Stimulated activated CD8-positive, alpha-beta memory T cell treated with anti-CD3 and anti-CD28 coated beads, Interleukin-2, amount 100 ng/mL, for 1 hour (primary cell): ENCODE results near the gene ANO6.
"Not testable (repeated sequence)": the region's sequence is repeated elsewhere in the genome, so short reads cannot be mapped to it uniquely, and the experiment has no call there.

Experiments used
- DNase-seq, 2 donors: peaks; one replicate each; pipeline ENCODE4 v3.0.0-alpha.2; 2020; ENCODE audit warnings: low read depth in 2 of 2

The ANO6 gene

DNA sequence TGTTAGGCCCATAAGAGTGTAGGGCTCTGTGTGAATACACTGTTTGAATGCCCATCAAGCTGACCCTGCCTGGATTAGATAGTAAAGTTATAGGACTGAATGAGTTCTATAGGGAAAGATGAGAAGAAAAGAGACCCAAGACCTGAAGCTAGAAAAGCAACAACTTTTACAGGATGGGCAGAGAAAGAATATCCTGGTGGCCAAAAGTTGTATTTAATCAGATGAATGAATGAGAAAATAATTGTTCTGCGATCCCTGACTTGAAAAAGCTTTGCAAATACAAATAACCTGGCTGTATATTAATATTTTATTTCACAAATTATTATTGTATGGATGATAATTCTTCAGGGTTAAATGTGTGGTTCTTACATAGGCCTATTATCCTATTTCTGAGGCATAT lies 2.8 kb upstream of the ANO6 start:
- no peak for DNase-seq

- no peak for DNase-seq
Observed at GRCh38 chr12:45214071-45214470, 1.8 kb upstream of the ANO6 start.

DNA sequence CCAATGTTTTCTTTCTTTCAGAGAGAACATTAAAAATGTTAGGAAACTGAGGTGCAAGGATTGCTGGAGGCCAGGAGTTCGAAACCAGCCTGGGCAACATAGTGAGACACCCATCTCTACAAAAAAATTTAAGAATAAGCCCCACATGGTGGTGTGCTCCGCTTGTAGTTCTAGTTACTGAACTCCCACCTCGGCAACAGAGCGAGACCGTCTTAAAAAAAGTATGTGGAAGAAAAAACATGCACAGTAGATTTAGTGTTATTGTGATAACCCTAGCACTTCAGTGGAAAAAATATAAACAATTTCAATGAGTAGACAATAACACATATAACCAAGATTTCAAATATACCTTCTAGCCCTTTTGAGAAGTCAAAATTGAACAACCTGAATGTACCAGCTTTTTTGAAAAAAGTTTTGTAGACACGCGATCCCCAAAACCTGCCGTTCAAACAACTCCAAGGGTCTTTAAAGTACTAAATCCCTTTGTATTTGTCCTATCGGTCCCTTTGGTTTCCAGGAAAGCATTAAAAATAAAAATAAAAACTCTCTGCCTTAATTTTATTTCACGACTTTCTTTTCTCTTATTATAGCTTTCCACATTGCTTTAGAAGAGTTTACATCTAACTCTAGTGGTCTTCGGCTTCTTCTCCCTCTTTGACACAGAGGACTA lies 1.0 kb upstream of the ANO6 start:
- DNase-seq, result no peak

GRCh38 chr12:45216230-45216982 lies 511 bp downstream of the ANO6 start:
- peak; percentile 20 to 24 for DNase-seq

DNA sequence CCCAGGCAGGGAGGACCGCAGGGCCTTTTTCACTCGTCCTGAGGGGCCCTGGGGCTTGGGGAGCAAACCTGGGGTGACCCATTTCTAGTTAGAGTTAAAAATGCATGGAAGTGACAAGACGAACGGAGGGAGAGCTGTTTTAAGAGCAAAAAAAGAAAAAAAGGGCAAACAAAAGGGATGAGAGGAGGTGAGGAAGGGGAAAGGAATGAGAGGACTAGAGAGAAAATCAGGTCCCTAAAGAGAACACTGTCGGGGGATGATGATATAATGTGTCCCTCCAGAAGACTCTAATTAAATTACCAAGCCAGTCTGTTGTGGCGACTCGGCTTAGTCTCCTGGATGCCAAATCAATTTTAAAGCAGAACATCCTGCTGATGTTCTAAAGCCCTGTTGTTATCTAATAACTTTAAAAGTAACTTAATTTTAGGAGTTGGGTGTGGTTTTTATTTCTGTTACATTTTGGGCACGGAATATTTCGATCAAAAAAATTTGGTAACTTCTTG lies 1.1 kb downstream of the ANO6 start:
- no peak for DNase-seq

- DNase-seq, result no peak
Observed at GRCh38 chr12:45217846-45218245, 2.0 kb downstream of the ANO6 start.

DNA sequence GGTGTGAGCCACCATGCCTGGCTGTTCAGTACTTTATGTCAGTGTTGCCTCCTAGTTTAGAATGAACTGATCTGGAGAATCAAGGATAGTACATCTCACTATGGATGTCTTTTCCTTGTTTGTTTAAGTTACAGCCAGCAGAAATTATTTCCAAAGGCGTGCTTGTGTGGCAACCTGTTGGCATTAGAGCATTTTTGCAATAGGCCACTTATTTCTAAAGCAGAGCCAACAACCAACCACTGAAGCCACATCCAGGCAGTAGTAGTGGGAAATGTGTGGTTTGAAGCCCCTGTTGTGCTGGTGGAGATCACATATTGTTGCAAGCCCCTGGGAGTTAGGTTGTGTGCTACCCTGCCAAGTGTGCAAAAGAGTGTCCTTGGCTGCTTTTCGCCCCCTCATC lies 3.7 kb downstream of the ANO6 start:
- DNase-seq, result no peak

DNA sequence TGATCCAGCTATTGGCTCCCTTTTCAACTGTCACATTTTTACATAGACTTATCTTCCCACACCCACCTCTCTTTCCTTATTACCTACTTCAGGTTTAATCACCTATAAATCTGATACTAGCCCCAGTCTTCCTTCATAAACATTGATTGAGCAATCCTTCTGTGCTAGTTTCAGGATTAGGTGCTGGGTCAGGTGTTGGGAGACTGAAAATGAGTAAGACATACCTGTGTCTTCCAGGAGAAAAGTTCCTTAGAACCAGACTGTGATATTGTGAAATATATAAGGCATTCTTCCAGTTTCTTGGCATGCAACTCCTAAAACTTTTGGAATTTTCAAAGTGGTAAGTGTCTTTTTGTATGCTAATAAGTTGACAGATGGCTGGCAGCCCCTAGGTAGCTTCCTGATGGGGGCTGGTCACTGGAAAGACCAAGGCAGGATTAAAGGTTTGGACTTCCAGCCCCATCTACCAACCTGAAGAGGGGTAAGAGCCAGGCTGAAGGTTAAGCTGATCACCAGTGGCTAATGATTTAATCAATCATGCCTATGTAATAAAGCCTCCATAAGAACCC lies 4.6 kb downstream of the ANO6 start:
- no peak for DNase-seq

DNA sequence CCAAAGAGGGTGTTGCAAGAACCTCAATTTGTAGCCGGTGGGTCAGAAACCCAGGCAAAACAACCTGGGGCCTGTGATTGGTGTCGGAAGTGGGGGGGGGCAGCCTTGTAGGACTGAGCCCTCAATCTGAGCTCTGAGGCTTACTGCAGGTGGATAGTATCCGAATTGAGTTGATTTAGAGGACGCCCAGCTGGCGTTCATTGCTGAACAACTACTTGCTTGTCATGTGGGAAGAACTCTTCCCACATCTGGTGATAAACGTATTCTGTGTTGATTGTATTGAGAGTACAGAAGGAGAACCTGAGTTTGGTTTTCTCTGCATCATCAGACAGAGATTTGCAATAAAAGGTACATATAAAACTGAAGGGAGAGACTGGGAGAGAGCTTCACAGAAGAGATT lies 5.1 kb downstream of the ANO6 start:
- no peak for DNase-seq

DNA sequence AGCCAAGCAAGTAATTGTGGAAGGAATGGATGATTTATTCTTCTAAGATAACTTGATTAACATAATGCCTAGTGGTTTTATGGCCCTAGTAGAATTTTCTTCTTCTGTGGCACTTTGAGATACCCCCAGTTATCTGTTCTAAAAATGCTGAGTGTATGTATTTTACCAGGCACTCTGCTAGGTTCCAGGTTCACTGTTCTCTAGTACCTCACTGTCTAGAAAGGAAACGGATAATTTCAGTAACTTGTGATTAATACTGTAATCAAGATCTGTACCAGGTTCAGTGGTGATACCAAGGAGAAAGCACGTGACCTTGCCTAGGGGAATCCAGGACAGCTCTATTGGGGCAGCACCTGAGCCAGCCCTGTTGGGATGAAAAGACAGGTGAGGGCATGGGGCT lies 8.0 kb downstream of the ANO6 start:
- DNase-seq, result no peak

GRCh38 chr12:45224311-45224710 lies 8.4 kb downstream of the ANO6 start:
- no peak for DNase-seq

DNA sequence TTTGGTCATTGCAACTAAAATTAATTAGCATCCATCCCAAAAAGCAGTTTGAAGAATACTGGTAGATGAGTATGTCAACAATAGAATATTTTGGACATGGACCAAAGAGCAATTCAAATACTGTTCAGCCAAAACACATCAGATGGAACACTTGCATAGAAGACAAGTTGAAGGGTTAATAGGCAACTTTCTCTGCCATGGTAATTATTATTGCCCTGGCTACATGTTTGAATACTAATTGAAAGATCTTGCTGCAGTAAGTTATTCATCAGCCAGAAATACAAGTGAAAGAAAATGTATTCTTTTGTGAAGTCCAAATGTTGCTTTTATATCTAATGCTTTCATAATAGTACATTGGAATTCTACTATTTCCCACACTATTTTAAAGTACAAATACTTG lies 10.1 kb downstream of the ANO6 start:
- DNase-seq, result no peak

DNA sequence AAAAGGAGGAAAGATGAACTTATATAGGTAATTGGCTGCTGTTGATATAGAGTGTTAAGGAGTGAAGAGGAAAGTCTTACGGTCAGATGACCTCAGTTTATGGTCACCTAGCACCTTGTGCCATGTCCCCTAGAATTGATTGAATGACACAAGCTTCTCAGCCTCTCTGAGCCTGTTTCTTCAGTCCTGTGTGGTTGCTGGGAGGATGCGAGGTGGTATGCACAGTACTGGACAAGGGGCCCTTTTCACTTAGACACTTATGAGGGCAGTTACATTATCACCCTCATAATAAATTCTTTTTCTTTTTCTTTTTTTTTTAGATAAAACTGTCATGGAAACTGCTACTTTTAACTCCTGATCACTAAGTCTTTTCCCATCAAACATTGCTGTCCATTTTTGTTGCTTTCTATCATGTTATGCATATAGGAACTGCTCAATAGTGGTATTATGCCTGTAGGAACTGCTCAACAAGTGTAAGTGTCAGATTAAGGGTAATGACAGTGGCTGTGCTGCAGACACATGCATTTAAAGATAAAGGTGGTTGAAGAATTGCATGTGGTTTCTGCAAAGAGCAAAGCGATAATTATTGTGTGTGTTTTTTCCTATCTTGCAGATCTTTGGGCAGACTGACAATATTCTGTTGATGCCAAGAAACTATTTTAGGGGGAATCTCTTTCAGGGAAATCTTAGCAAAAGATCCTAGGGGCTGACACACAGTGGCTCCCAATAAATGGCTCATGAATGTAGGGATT lies 11.6 kb downstream of the ANO6 start:
- no peak for DNase-seq

DNA sequence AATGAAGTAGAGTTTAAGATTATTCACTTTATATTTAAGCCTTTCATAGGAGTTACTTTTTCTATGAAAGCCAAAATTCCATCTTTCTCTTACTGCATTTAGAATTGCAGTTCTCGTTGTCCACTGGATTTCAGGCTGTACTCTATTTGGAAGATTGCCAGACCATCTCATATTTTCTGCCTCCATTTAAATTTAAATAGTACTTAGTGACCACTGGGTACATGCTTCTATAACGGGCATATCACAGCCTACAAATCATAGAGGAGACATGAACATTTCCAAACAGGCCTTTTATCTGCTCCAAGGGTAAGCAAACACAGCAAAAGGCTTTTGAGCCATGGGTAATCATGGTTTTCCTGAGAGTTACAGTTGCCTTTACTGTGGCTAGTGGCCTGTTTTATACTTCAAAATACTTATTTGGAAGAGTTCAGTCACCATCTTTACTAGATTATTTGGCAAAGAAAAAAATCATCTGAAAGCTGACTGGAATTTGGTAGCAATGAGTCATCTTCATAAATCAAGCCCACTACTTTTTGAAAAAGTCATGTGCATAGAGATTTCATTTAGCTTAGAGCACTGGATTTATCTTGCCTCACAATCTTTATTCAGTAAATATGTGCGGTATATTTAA lies 15.7 kb downstream of the ANO6 start:
- no peak for DNase-seq

DNA sequence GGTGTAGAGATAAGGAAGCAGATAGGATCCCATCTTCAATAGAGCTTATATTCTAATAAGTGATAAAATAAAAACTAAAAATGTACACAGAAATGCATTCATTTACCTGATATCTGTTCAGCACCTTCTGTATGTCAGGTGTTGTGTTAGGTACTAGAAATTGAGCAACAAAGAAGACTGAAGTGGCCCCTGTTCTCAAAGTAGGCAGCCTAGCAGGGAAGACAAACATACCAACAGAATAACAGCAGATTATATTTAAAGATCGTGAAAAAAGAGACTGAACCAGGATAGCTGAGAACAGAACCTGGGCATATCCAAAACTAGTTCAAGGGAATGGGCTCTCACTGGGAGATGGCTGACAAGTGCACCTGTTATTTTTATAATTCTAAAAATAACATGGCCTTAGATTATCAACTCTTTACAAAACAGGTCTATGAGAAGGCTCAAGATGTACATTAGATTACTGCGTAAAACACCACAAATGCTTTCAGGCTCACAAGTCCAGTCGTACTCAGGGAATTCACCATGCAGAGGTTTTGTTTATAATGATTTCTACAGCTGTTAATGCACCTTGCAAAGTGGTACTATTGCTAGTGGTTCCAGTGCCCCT lies 16.4 kb downstream of the ANO6 start:
- no peak for DNase-seq

- DNase-seq, result no peak
Observed at GRCh38 chr12:45232756-45233372, 17.0 kb downstream of the ANO6 start.

GRCh38 chr12:45234139-45234865 lies 18.4 kb downstream of the ANO6 start:
- no peak for DNase-seq

GRCh38 chr12:45235087-45236025 lies 19.5 kb downstream of the ANO6 start:
- DNase-seq, result no peak

DNA sequence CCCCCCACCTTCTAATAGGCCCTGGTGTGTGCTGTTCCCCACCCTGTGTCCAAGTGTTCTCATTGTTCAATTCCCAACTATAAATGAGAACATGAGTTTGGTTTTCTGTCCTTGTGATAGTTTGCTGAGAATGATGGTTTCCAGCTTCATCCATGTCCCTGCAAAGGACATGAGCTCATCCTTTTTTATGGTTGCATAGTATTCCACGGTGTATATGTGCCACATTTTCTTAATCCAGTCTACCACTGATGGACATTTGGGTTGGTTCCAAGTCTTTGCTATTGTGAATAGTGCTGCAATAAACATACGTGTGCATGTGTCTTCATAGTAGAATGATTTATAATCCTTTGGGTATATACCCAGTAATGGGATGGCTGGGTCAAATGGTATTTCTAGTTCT lies 20.5 kb downstream of the ANO6 start:
- DNase-seq, result not testable (repeated sequence)
